ENCODE data around the gene SUSD3. TPM values are rescaled to one million over a fixed set of nuclear protein-coding genes. Genes with fewer than 3 reads are reported as not detected.
"Not testable (repeated sequence)": the region's sequence is repeated elsewhere in the genome, so short reads cannot be mapped to it uniquely, and the experiment has no call there.

SUSD3 gene
- total RNA-seq, 2 experiments from 2014 or later, result 34.6 to 36.7 TPM

- Mint-ChIP-seq H3K4me1 (ENCODE audit: low read depth) (peaks cover 20% of the 10 kb centered on the region), H3K9me3 (no peaks in the 10 kb centered on the region), H3K27me3 (no peaks in the 10 kb centered on the region), H3K4me3 (no peak overlapping the region), H3K27ac (no peak overlapping the region), H3K36me3 (ENCODE audit: low read depth) (peaks cover 11% of the 10 kb centered on the region)
- ChIA-PET CTCF (interaction anchor here (0.8 kb wide), 1 partner anchor 186 kb away, joined by 3 read pairs; no protein-coding TSS in a partner anchor), POLR2A (interaction anchor here (0.6 kb wide), 1 partner anchor 141 kb away, joined by 3 read pairs; no protein-coding TSS in a partner anchor)
- ATAC-seq (no peak), DNase-seq (peak; percentile 1)
- TF ChIP-seq CTCF (IDR thresholded peaks at IDR 0.05), result no peak
- intact Hi-C loops (cut with micrococcal nuclease), result no loop called here
These were observed 57.8 kb downstream of the SUSD3 start for GRCh38 chr9:93116072-93116961.

GRCh38 chr9:93117521-93117920 is 59.0 kb downstream of the SUSD3 start:
- H3K27me3 Mint-ChIP-seq; intact Hi-C loops (cut with micrococcal nuclease); H3K9me3 Mint-ChIP-seq; ATAC-seq; DNase-seq; H3K4me3 Mint-ChIP-seq; H3K27ac Mint-ChIP-seq: not testable (repeated sequence)
- ChIA-PET CTCF (interaction anchor here (3.8 kb wide), 1 partner anchor 9 kb away, joined by 48 read pairs; no protein-coding TSS in a partner anchor), POLR2A (interaction anchor here (2.1 to 2.7 kb wide), 2 partner anchors 10 to 12 kb away, joined by 8 to 18 read pairs; no protein-coding TSS in a partner anchor)
- Mint-ChIP-seq H3K36me3 (ENCODE audit: low read depth) (peaks cover 13% of the 10 kb centered on the region), H3K4me1 (ENCODE audit: low read depth) (peaks cover 20% of the 10 kb centered on the region)

GRCh38 chr9:93117924-93118862 is 59.7 kb downstream of the SUSD3 start:
- Mint-ChIP-seq H3K27ac (peak overlapping the region; percentile 10), H3K9me3 (no peaks in the 10 kb centered on the region), H3K4me3 (no peak overlapping the region), H3K27me3 (no peaks in the 10 kb centered on the region), H3K36me3 (ENCODE audit: low read depth) (peaks cover 13% of the 10 kb centered on the region), H3K4me1 (ENCODE audit: low read depth) (peaks cover 20% of the 10 kb centered on the region)
- TF ChIP-seq CTCF (IDR thresholded peaks at IDR 0.05), result no peak
- POLR2A ChIA-PET, result interaction anchor here (1.2 to 4.3 kb wide), 5 partner anchors 9 to 78 kb away, joined by 3 to 22 read pairs (median 8); partner anchors contain the start of gene NINJ1
- intact Hi-C loops (cut with micrococcal nuclease), result no loop called here
- ATAC-seq (no peak), DNase-seq (peak; percentile 4)
- CTCF ChIA-PET, result interaction anchor here (1.5 to 3.8 kb wide), 2 partner anchors 10 to 11 kb away, joined by 7 to 48 read pairs; no protein-coding TSS in a partner anchor

GRCh38 chr9:93118863-93119702 is 60.6 kb downstream of the SUSD3 start:
- Mint-ChIP-seq H3K9me3 (no peaks in the 10 kb centered on the region), H3K27me3 (no peaks in the 10 kb centered on the region), H3K27ac (peak overlapping the region; percentile 79), H3K4me1 (ENCODE audit: low read depth) (peaks cover 20% of the 10 kb centered on the region), H3K36me3 (ENCODE audit: low read depth) (peaks cover 19% of the 10 kb centered on the region), H3K4me3 (no peak overlapping the region)
- intact Hi-C loops (cut with micrococcal nuclease), result no loop called here
- ChIA-PET CTCF (interaction anchor here (1.3 to 3.8 kb wide), 4 partner anchors 10 to 40 kb away, joined by 3 to 48 read pairs (median 5); no protein-coding TSS in a partner anchor), POLR2A (interaction anchor here (1.1 to 4.3 kb wide), 8 partner anchors 8 to 91 kb away, joined by 3 to 22 read pairs (median 4); partner anchors contain the start of gene NINJ1)
- TF ChIP-seq CTCF (IDR thresholded peaks at IDR 0.05), result no peak
- no peak for ATAC-seq
- peak; percentile 3 for DNase-seq

All from activated CD8-positive, alpha-beta T cell treated with anti-CD3 and anti-CD28 coated beads for 36 hours (primary cell).